PC-9 (cell line): ENCODE measurements around the gene GRWD1. TPM values are rescaled to one million over a fixed set of nuclear protein-coding genes. Genes with fewer than 3 reads are reported as not detected.

Source experiments
- BruUV-seq: library from RNA; stranded (reverse); fragments of 400-500 nt; replicated peaks from 2 replicates; lab custom pipeline; 2021; lab: Mats Ljungman, UMichigan
- CTCF ChIA-PET: fragments of 300-600 bp; sonication (Branson Sonifier 250); formaldehyde crosslinking; loops from one replicate; lab custom pipeline; 2022; ENCODE audit warnings: antibody characterized with exemption; lab: Charles Lee
- POLR2A ChIA-PET: fragments of 300-600 bp; sonication (Branson Sonifier 250); formaldehyde crosslinking; loops from one replicate; lab custom pipeline; 2022; ENCODE audit warnings: antibody characterized with exemption; ENCODE audit not compliant: unreplicated experiment; lab: Charles Lee
- DNase-seq, 2 experiments: peaks; one replicate each; pipeline versions ENCODE4 v3.0.0 to v3.0.0-alpha.2; 2015 to 2022; ENCODE audit warnings: mixed read lengths in 1 of 2
- H2AFZ ChIP-seq: fragments of 200-600 bp; sonication (generic); 2 replicates; pipeline ENCODE4 v1.8.1; 2017; ENCODE audit warnings: antibody characterized with exemption
- H3F3A ChIP-seq: fragments of 200-600 bp; sonication (generic); 2 replicates; pipeline ENCODE4 v1.8.1; 2017; ENCODE audit warnings: antibody characterized with exemption, mild to moderate bottlenecking, low read depth; ENCODE audit not compliant: insufficient read depth
- H3K27ac ChIP-seq: fragments of 200-600 bp; sonication (generic); 2 replicates; pipeline ENCODE4 v1.6.1; 2016; ENCODE audit warnings: mixed run types
- H3K27me3 ChIP-seq: fragments of 200-600 bp; sonication (generic); 2 replicates; pipeline ENCODE4 v1.6.1; 2016; ENCODE audit warnings: low read depth, mixed run types; ENCODE audit not compliant: insufficient read depth
- H3K36me3 ChIP-seq: fragments of 200-600 bp; sonication (generic); 2 replicates; pipeline ENCODE4 v1.6.1; 2016; ENCODE audit warnings: low read depth, mixed run types
- H3K4me1 ChIP-seq: fragments of 200-600 bp; sonication (generic); replicated peaks from 2 replicates; pipeline ENCODE4 v1.6.1; 2016; ENCODE audit warnings: mixed run types; ENCODE audit not compliant: insufficient read depth
- H3K4me2 ChIP-seq: fragments of 200-600 bp; sonication (generic); 2 replicates; pipeline ENCODE4 v1.6.1; 2017; ENCODE audit warnings: mixed run types
- H3K4me3 ChIP-seq: fragments of 200-600 bp; sonication (generic); 2 replicates; pipeline ENCODE4 v1.6.1; 2016; ENCODE audit warnings: mixed run types
- H3K79me2 ChIP-seq: fragments of 200-600 bp; sonication (generic); 2 replicates; pipeline ENCODE4 v1.6.1; 2017; ENCODE audit warnings: low read depth, mixed run types
- H3K9me2 ChIP-seq: fragments of 200-600 bp; sonication (generic); 2 replicates; pipeline ENCODE4 v1.8.1; 2017; ENCODE audit warnings: mild to moderate bottlenecking; ENCODE audit not compliant: insufficient read depth
- H3K9me3 ChIP-seq: fragments of 200-600 bp; sonication (generic); 2 replicates; pipeline ENCODE4 v1.8.1; 2016; ENCODE audit warnings: low read depth; ENCODE audit not compliant: insufficient read depth
- H4K20me1 ChIP-seq: fragments of 200-600 bp; sonication (generic); 2 replicates; pipeline ENCODE4 v1.8.1; 2017; ENCODE audit not compliant: insufficient read depth
- EZH2 ChIP-seq: fragments of 200-600 bp; sonication (generic); IDR thresholded peaks from 2 replicates; pipeline ENCODE4 v1.8.0; 2017; ENCODE audit warnings: antibody characterized with exemption, low read depth
- intact Hi-C: fragments of 100-400 bp; cut with micrococcal nuclease; formaldehyde crosslinking; loops from one replicate; pipeline ENCODE4 v1.10.0; 2022; ENCODE audit not compliant: unreplicated experiment
- total RNA-seq: library from RNA; stranded (reverse); gene quantifications from 2 replicates; pipeline ENCODE4 v1.2.3, GENCODE V29; 2021
- TF ChIP-seq, protein P1 (sequence below): fragments of 200-600 bp; sonication (generic); conservative IDR thresholded peaks from 2 replicates; pipeline ENCODE4 v1.6.1; 2017; ENCODE audit warnings: mixed run types, antibody characterized with exemption, mild to moderate bottlenecking, moderate library complexity

GRWD1 gene
- total RNA-seq, 1 experiment from 2014 or later, result 35.5 TPM

DNA sequence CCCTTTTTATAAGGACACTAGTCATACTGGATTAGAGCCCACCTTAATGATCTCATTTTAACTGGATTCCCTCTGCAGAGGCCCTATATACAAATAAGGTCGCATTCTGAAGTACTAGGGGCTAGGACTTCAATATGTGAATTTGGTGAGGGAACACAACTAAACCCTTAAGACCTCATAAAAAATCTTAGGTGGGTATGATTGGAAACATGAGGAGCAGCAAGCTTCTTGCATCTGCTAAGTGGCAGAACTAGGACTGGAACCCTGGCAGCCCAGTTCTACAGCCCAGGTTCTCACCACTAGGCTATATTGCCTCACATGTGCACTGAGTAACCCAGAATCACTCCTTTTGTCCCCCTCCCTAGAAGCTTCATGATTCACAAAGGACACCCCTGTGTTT is 17.1 kb upstream of the GRWD1 start:
- BruUV-seq, result no TSS peak
- H3K79me2 ChIP-seq, result no peaks in the 10 kb centered on the region
- no peak for DNase-seq
- H3K9me3 ChIP-seq, result no peaks in the 10 kb centered on the region
- H2AFZ ChIP-seq, result no peak overlapping the region
- intact Hi-C loops, result no loop called here
- peaks cover 22% of the 10 kb centered on the region for H3F3A ChIP-seq
- CTCF ChIA-PET, result no interaction called here
- TF ChIP-seq EZH2, result no peak
- TF ChIP-seq, protein P1, sequence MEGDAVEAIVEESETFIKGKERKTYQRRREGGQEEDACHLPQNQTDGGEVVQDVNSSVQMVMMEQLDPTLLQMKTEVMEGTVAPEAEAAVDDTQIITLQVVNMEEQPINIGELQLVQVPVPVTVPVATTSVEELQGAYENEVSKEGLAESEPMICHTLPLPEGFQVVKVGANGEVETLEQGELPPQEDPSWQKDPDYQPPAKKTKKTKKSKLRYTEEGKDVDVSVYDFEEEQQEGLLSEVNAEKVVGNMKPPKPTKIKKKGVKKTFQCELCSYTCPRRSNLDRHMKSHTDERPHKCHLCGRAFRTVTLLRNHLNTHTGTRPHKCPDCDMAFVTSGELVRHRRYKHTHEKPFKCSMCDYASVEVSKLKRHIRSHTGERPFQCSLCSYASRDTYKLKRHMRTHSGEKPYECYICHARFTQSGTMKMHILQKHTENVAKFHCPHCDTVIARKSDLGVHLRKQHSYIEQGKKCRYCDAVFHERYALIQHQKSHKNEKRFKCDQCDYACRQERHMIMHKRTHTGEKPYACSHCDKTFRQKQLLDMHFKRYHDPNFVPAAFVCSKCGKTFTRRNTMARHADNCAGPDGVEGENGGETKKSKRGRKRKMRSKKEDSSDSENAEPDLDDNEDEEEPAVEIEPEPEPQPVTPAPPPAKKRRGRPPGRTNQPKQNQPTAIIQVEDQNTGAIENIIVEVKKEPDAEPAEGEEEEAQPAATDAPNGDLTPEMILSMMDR, result no peak
- peaks cover 7% of the 10 kb centered on the region; the same call in 1 of the 2 replicates for H3K4me1 ChIP-seq
- no peak overlapping the region for H3K4me3 ChIP-seq
- no peak overlapping the region for H3K27ac ChIP-seq
- POLR2A ChIA-PET, result no interaction called here
- H4K20me1 ChIP-seq, result no peaks in the 10 kb centered on the region; the same call in 1 of the 2 replicates
- H3K4me2 ChIP-seq, result no peak overlapping the region
- H3K36me3 ChIP-seq, result peaks cover 34% of the 10 kb centered on the region
- no peaks in the 10 kb centered on the region for H3K27me3 ChIP-seq
- no peaks in the 10 kb centered on the region for H3K9me2 ChIP-seq

DNA sequence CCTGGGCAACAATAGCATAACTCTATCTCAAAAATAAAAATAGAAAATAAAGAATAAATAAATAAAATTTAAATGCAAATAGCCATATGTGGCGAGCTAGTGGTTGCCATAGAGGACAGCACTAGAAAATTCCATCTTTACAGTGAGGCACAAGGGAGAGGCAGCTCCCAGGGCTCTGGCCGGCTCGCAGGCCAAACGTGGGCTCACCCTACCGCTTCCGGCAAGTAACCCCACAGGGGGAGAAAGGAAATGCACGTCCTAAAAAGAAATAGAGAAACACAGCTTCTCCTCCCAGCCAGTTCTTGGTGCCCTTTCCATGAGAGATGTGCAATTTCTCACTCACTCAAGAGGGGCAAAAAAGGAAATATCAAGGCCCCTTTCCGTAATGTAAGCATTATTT is 12.4 kb upstream of the GRWD1 start:
- H3K4me2 ChIP-seq, result no peak overlapping the region
- H3F3A ChIP-seq, result peaks cover 34% of the 10 kb centered on the region
- no peaks in the 10 kb centered on the region for H3K9me3 ChIP-seq
- H2AFZ ChIP-seq, result no peak overlapping the region
- ChIA-PET POLR2A (no interaction called here), CTCF (no interaction called here)
- no peak for DNase-seq
- no peaks in the 10 kb centered on the region for H3K79me2 ChIP-seq
- H3K27ac ChIP-seq, result no peak overlapping the region
- H3K27me3 ChIP-seq, result no peaks in the 10 kb centered on the region
- no peaks in the 10 kb centered on the region; the same call in 1 of the 2 replicates for H4K20me1 ChIP-seq
- H3K36me3 ChIP-seq, result peaks cover 21% of the 10 kb centered on the region
- H3K9me2 ChIP-seq, result no peaks in the 10 kb centered on the region
- H3K4me3 ChIP-seq, result no peak overlapping the region
- H3K4me1 ChIP-seq, result no peaks in the 10 kb centered on the region
- intact Hi-C loops, result no loop called here
- TF ChIP-seq EZH2, result no peak
- TF ChIP-seq, protein P1, result no peak
- no TSS peak for BruUV-seq

DNA sequence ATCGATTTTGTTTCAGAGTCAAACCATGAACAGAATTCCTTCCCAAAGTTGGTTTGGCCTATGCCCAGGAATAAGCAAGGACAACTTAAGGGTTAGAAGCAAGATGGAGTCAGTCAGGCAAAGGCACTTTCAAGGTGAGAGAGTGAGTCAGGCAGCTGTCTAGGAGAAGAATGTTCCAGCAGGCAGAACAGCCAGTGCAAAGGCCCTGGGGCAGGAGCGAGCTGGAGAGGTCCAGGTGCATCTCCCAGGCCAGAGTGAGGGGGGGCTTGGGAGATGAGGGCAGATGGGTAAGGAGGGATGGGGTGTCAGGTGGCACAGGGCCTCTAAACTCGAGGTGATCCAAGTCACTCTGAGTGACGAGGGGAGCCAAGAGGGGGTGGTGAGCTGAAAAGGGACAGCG is 9.2 kb upstream of the GRWD1 start:
- H2AFZ ChIP-seq, result no peak overlapping the region
- H3K27ac ChIP-seq, result no peak overlapping the region
- no peaks in the 10 kb centered on the region for H3K9me3 ChIP-seq
- no peak overlapping the region for H3K4me2 ChIP-seq
- no peak for TF ChIP-seq EZH2
- TF ChIP-seq, protein P1, result no peak
- H3K9me2 ChIP-seq, result no peaks in the 10 kb centered on the region
- H4K20me1 ChIP-seq, result no peaks in the 10 kb centered on the region; the same call in 1 of the 2 replicates
- CTCF ChIA-PET, result no interaction called here
- no peak overlapping the region for H3K4me3 ChIP-seq
- no TSS peak for BruUV-seq
- POLR2A ChIA-PET, result no interaction called here
- 0 out of 2 replicates have a peak, but pooled peaks cover 2% of the 10 kb centered on the region for H3K36me3 ChIP-seq
- DNase-seq, result no peak
- H3K27me3 ChIP-seq, result no peaks in the 10 kb centered on the region
- intact Hi-C loops, result no loop called here
- no peaks in the 10 kb centered on the region for H3K79me2 ChIP-seq
- peaks cover 33% of the 10 kb centered on the region for H3F3A ChIP-seq
- no peaks in the 10 kb centered on the region for H3K4me1 ChIP-seq
